HFFc6 (cell line): ENCODE results near the gene AVPI1. TPM values are rescaled to one million over a fixed set of nuclear protein-coding genes. Genes with fewer than 3 reads are reported as not detected.
"Not testable (repeated sequence)": the region's sequence is repeated elsewhere in the genome, so short reads cannot be mapped to it uniquely, and the experiment has no call there.

Experiments used
- DNase-seq: peaks from one replicate; pipeline ENCODE4 v3.0.0-alpha.2; 2018
- H3K27ac Mint-ChIP-seq: 2 replicates; pipeline ENCODE4 v1.8.0; 2020; ENCODE audit warnings: mild to moderate bottlenecking, mixed read lengths
- H3K27me3 Mint-ChIP-seq: 2 replicates; pipeline ENCODE4 v1.8.0; 2021; ENCODE audit warnings: mild to moderate bottlenecking, moderate library complexity, mixed read lengths; ENCODE audit not compliant: insufficient read depth
- H3K36me3 Mint-ChIP-seq: 2 replicates; pipeline ENCODE4 v1.8.0; 2021; ENCODE audit warnings: low read depth, mixed read lengths
- H3K4me1 Mint-ChIP-seq: 2 replicates; pipeline ENCODE4 v1.8.0; 2020; ENCODE audit warnings: low read depth, mixed read lengths
- H3K4me3 Mint-ChIP-seq: 2 replicates; pipeline ENCODE4 v1.8.0; 2020; ENCODE audit warnings: mild to moderate bottlenecking, moderate library complexity, mixed read lengths
- H3K9me3 Mint-ChIP-seq: 2 replicates; pipeline ENCODE4 v1.8.0; 2020; ENCODE audit warnings: mild to moderate bottlenecking, mixed read lengths
- total RNA-seq, 6 experiments: library from RNA; stranded (reverse); fragmentation: NEBNext Ultra II Directional; extraction: Animal tissue kit (Norgen Biotek cat#: 25700); gene quantifications; 2 replicates in 1 of 6; 3 replicates in 5 of 6; pipeline ENCODE4 v1.2.3, GENCODE V29; 2021
- TF ChIP-seq, protein P1 (sequence below): fragments of 200-600 bp; sonication (generic); IDR thresholded peaks from 2 replicates; pipeline ENCODE4 v1.5.0; 2021; ENCODE audit warnings: antibody characterized with exemption, mild to moderate bottlenecking

Gene AVPI1
- total RNA-seq, 6 experiments from 2014 or later: 28.2 to 44.8 (median 39.5) TPM

GRCh38 chr10:97648562-97649404 is 38.3 kb downstream of the AVPI1 start:
- H3K36me3 Mint-ChIP-seq: peaks cover 29% of the 10 kb centered on the region
- H3K4me3 Mint-ChIP-seq: peak overlapping the region; percentile 70
- no peaks in the 10 kb centered on the region for H3K9me3 Mint-ChIP-seq
- peak overlapping the region; percentile 89 for H3K27ac Mint-ChIP-seq
- TF ChIP-seq, protein P1, sequence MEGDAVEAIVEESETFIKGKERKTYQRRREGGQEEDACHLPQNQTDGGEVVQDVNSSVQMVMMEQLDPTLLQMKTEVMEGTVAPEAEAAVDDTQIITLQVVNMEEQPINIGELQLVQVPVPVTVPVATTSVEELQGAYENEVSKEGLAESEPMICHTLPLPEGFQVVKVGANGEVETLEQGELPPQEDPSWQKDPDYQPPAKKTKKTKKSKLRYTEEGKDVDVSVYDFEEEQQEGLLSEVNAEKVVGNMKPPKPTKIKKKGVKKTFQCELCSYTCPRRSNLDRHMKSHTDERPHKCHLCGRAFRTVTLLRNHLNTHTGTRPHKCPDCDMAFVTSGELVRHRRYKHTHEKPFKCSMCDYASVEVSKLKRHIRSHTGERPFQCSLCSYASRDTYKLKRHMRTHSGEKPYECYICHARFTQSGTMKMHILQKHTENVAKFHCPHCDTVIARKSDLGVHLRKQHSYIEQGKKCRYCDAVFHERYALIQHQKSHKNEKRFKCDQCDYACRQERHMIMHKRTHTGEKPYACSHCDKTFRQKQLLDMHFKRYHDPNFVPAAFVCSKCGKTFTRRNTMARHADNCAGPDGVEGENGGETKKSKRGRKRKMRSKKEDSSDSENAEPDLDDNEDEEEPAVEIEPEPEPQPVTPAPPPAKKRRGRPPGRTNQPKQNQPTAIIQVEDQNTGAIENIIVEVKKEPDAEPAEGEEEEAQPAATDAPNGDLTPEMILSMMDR: no peak
- DNase-seq: peak; percentile 94
- no peaks in the 10 kb centered on the region for H3K27me3 Mint-ChIP-seq
- H3K4me1 Mint-ChIP-seq: peaks cover 48% of the 10 kb centered on the region

- peak overlapping the region; percentile 3 for H3K4me3 Mint-ChIP-seq
These were observed 39.5 kb downstream of the AVPI1 start for GRCh38 chr10:97647556-97647955.

DNA sequence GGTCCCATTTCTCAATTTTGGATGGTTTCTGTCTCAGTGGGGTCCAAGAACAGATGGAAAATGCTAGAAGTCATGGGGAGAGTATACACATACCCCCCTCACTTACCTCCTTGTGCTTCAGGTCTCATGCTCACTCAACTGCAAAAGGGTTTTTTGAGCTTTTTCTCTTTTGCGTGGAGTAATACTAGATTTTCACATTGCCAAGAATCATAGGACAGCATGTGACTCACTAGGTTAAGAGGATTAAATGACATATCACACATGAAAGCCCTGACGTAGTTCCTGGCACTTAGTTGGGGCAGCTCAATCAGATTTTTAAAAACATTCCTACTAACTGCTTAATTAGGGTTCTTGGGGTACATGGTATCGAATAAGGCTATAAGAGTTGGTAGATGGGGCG is 42.1 kb downstream of the AVPI1 start:
- TF ChIP-seq, protein P1: no peak
- Mint-ChIP-seq H3K9me3 (no peaks in the 10 kb centered on the region), H3K27me3 (peaks cover 10% of the 10 kb centered on the region), H3K27ac (no peak overlapping the region; the same call in 1 of the 2 replicates), H3K36me3 (peaks cover 25% of the 10 kb centered on the region), H3K4me1 (peaks cover 46% of the 10 kb centered on the region), H3K4me3 (no peak overlapping the region)
- no peak for DNase-seq

More at GRCh38 chr10:97647556-97647955, 39.5 kb downstream of the AVPI1 start:
- Mint-ChIP-seq H3K9me3 (no peaks in the 10 kb centered on the region), H3K27ac (peak overlapping the region; percentile 89), H3K36me3 (peaks cover 25% of the 10 kb centered on the region), H3K27me3 (no peaks in the 10 kb centered on the region; the same call in 1 of the 2 replicates), H3K4me1 (peaks cover 50% of the 10 kb centered on the region)
- DNase-seq: peak; percentile 53
- TF ChIP-seq, protein P1: no peak

GRCh38 chr10:97643441-97643985 is 43.5 kb downstream of the AVPI1 start:
- no peak for DNase-seq
- H3K36me3 Mint-ChIP-seq: peaks cover 25% of the 10 kb centered on the region
- TF ChIP-seq, protein P1: no peak
- peaks cover 10% of the 10 kb centered on the region for H3K27me3 Mint-ChIP-seq
- peak overlapping the region; percentile 100 for H3K4me3 Mint-ChIP-seq
- no peaks in the 10 kb centered on the region for H3K9me3 Mint-ChIP-seq
- peaks cover 34% of the 10 kb centered on the region for H3K4me1 Mint-ChIP-seq
- H3K27ac Mint-ChIP-seq: peak overlapping the region; percentile 70

DNA sequence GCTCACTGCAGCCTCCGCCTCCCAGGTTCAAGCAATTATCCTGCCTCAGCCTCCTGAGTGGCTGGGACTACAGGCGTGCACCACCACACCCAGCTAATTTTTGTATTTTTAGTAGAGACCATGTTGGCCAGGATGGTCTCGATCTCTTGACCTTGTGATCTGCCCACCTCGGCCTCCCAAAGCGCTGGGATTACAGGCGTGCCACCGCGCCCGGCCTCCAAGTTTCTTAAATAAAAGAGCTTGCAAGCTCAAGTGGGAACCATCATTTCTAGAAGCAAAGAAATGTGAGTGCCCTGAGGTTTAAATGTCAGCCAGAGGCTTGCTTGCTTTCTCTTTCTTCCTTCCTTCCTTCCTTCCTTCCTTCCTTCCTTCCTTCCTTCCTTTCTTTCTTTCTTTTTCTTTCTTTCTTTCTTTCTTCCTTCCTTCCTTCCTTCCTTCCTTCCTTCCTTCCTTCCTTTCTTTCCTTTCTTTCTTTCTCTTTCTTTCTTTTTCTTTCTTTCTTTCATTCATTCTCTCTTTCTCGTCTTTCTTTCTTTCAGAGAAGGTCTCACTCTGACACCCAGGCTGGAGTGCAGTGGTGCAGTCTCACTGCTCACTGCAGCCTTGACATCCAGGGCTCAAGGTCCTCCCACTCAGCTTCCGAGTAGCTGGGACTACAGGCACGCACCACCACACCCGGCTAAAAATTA is 44.4 kb downstream of the AVPI1 start:
- DNase-seq, H3K27me3 Mint-ChIP-seq, H3K9me3 Mint-ChIP-seq: not testable (repeated sequence)
- peak overlapping the region; percentile 100 for H3K4me3 Mint-ChIP-seq
- H3K36me3 Mint-ChIP-seq: peaks cover 25% of the 10 kb centered on the region
- H3K27ac Mint-ChIP-seq: peak overlapping the region; percentile 98
- H3K4me1 Mint-ChIP-seq: peaks cover 25% of the 10 kb centered on the region
